GM10248 (cell line): Measurements from ENCODE around the gene CRIP1.

Experiments
- CTCF ChIA-PET: fragments of 300-600 bp; sonication (Branson Sonifier 250); formaldehyde crosslinking; extraction: SDS; loops from one replicate; lab custom pipeline; 2021; ENCODE audit warnings: antibody characterized with exemption; lab: Yijun Ruan, JAX
- POLR2A ChIA-PET: fragments of 350-650 bp; sonication (Branson Sonifier 250); formaldehyde crosslinking; extraction: SDS; loops from one replicate; lab custom pipeline; 2020; ENCODE audit warnings: antibody characterized with exemption; lab: Yijun Ruan, JAX
- DNase-seq: peaks from one replicate; pipeline ENCODE4 v3.0.0; 2012; ENCODE audit errors: extremely low spot score
- TF ChIP-seq, protein P1 (sequence below): IDR thresholded peaks from 2 replicates; pipeline ENCODE4 v1.5.1; 2012; ENCODE audit warnings: mild to moderate bottlenecking, low read depth; ENCODE audit errors: extremely low read depth, missing control alignments, control extremely low read depth

The CRIP1 gene

DNA sequence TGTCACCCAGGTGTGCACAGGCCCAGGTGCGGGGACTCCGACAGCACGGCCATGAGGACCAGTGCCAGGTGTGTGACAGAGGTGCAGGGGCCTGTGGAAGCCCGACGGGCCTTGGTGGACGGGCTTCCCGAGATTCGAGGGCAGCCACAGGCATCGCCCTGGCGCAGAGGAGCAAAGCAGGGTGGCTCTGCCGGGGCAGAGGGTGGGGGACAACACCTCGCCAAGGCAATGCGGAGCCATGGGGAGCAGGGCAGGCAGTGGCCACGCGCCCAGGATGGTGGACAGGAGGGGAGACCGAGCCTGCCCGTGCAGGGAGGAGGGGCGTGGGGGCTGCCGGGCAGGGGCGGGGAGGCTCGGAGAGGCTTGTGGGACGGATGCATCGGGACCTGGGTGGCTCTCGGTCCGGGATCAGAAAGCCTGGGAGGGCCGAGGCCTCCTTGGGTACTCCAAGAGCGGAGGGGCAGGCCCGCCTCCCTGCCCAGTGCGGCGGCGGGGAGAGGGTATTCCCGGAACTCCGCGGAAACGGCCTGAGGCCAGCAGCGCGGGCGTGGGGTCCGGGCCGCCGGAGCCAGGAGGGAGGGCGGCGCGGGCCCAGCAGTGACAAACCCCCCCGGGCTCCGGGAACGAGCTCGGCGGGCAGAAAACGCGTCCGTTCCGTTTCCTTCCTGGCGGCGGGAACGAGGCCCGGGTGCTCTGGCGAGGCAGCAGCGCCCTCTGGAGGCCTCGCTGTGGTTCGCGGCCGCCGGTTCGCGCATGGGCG is 41.3 kb downstream of the CRIP1 start:
- TF ChIP-seq, protein P1, sequence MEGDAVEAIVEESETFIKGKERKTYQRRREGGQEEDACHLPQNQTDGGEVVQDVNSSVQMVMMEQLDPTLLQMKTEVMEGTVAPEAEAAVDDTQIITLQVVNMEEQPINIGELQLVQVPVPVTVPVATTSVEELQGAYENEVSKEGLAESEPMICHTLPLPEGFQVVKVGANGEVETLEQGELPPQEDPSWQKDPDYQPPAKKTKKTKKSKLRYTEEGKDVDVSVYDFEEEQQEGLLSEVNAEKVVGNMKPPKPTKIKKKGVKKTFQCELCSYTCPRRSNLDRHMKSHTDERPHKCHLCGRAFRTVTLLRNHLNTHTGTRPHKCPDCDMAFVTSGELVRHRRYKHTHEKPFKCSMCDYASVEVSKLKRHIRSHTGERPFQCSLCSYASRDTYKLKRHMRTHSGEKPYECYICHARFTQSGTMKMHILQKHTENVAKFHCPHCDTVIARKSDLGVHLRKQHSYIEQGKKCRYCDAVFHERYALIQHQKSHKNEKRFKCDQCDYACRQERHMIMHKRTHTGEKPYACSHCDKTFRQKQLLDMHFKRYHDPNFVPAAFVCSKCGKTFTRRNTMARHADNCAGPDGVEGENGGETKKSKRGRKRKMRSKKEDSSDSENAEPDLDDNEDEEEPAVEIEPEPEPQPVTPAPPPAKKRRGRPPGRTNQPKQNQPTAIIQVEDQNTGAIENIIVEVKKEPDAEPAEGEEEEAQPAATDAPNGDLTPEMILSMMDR = peak; percentile 95
- peak; percentile 93 for DNase-seq
- ChIA-PET CTCF (interaction anchor here (0.6 to 2.2 kb wide), 23 partner anchors 9 to 890 kb away, joined by 3 to 38 read pairs (median 4); partner anchors contain the start of gene TEDC1), POLR2A (no interaction called here)

DNA sequence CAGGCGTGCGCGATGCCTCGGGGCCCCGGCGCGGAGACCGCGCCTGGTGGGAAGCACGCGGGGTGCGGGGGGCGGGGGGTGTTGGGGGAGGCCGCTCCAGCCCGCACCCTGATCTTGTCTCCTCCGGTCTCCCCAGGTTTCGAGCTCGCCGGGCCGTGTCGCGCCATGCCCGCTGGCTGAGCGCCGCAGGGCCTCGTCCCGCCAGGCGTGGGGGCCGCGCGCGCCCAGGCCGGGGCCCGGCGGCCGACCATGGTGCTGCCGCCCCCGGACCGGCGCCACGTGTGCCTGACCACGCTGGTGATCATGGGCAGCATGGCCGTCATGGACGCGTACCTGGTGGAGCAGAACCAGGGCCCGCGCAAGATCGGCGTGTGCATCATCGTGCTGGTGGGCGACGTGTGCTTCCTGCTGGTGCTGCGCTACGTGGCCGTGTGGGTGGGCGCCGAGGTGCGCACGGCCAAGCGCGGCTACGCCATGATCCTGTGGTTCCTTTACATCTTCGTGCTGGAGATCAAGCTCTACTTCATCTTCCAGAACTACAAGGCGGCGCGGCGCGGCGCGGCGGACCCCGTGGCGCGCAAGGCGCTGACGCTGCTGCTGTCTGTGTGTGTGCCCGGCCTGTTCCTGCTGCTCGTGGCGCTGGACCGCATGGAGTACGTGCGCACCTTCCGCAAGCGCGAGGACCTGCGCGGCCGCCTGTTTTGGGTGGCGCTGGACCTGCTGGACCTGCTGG is 42.1 kb downstream of the CRIP1 start:
- TF ChIP-seq, protein P1 = no peak
- ChIA-PET CTCF (interaction anchor here (0.9 to 2.2 kb wide), 24 partner anchors 9 to 889 kb away, joined by 3 to 38 read pairs (median 4); partner anchors contain the start of gene TEDC1), POLR2A (no interaction called here)
- peak; percentile 31 for DNase-seq

DNA sequence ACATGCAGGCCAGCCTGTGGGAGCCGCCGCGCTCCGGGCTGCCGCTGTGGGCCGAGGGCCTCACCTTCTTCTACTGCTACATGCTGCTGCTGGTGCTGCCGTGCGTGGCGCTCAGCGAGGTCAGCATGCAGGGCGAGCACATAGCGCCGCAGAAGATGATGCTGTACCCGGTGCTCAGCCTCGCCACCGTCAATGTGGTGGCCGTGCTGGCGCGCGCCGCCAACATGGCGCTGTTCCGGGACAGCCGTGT is 42.6 kb downstream of the CRIP1 start:
- CTCF ChIA-PET = interaction anchor here (1.0 to 2.2 kb wide), 12 partner anchors 13 to 889 kb away, joined by 3 to 38 read pairs (median 6); partner anchors contain the start of gene TEDC1
- POLR2A ChIA-PET = no interaction called here
- DNase-seq = no peak
- TF ChIP-seq, protein P1 = no peak

DNA sequence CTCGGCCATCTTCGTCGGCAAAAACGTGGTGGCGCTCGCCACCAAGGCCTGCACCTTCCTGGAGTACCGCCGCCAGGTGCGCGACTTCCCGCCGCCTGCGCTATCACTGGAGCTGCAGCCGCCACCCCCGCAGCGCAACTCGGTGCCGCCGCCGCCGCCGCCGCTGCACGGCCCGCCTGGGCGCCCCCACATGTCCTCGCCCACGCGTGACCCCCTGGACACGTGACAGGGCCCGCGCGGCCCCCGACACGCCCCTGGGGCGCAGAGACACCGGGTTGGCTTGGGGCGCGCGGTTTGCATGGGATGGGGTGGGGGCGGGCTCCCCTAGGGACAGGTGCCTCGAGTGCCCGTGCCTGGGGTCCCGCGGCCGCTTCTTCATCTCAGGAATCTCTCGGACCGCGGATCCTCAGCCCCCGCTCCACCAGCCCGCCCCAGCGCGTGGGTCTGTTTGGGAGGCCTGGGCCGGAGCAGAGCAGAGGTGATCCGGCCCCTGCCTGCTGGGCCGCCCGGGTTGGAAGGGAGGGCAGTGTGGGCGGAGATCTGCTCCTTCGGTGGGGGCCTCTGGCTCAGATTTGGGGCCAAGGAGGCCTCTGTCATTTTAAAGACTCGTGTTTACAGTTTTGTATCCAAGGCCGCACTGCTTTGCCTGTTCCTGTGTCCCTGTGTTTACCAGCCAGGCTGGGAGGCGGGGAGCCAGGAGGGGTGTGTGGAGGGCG is 43.0 kb downstream of the CRIP1 start:
- peak; percentile 47 for DNase-seq
- ChIA-PET POLR2A (no interaction called here), CTCF (interaction anchor here (1.1 to 2.2 kb wide), 11 partner anchors 13 to 180 kb away, joined by 3 to 38 read pairs (median 6); partner anchors contain the start of gene TEDC1)
- TF ChIP-seq, protein P1 = no peak

DNA sequence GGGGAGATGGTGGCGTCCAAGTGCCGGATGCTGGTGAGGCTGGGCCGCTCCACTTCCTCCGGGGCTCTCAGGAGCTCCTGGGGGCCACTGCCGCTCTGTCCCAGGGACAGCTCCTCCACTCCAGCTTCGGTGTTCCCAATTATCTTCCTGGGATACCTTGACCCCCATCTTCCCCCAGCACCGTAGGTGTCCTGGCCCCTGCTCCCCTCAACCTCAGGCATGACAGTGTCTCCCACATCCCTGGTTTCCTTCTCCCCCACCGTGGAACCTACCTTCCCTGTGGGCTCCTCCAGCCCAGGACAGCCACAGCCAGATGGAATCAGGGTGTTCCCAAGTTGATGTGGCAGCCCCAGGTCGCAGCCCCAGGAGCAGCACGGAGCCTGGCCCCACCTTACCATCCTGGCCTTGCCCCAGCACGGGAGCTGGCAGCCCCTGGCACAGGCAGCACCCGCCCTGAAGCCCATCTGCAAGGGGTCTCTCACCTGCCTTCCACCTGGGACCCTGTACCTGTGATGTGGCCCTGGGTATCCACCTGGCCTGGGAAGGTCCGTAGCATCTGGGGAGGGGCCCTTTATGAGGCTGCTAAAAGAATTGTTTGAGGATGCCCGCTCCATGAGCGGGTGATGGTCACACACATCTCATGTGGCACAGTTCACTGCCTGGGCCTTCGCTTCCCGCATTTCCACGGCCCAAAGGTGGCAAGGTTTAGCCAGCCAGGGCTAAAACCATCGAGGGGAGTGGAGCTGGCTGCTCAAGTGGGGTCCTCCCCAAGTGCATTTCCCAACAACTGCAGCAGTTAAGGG is 43.8 kb downstream of the CRIP1 start:
- TF ChIP-seq, protein P1 = no peak
- ChIA-PET POLR2A (interaction anchor here (0.6 kb wide), 1 partner anchor 281 kb away, joined by 3 read pairs; no protein-coding TSS in a partner anchor), CTCF (interaction anchor here (0.8 to 9.4 kb wide), 5 partner anchors 18 to 887 kb away, joined by 3 to 58 read pairs (median 5); no protein-coding TSS in a partner anchor)
- DNase-seq = no peak
